Measurements from ENCODE around the gene PLCZ1. TPM values are rescaled to one million over a fixed set of nuclear protein-coding genes. Genes with fewer than 3 reads are reported as not detected.

The PLCZ1 gene
- total RNA-seq, 2 experiments from 2014 or later, result not detected

DNA sequence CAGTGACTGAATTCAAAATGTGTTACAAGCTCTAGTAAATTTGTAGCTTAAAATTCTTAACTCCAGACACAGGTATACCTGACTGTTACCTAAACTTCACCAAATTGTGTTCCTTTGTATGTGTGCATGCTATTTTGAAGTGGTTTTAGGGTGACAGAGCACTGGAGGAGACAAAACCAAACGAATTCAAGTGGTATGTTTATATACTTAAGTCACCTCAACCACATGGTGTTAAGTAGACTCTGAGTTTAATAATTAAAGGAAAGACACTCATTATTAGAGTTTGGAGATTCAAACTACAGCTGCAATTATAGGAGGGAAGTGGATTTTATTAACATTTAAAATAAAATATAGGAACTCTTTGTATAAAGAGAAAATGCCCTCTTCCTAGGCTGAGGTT is 84.3 kb downstream of the PLCZ1 start:
- Mint-ChIP-seq H3K9me3 (ENCODE audit: insufficient read depth) (peaks cover 7% of the 10 kb centered on the region), H3K36me3 (ENCODE audit: low read depth) (no peaks in the 10 kb centered on the region), H3K27me3 (ENCODE audit: low read depth) (no peaks in the 10 kb centered on the region), H3K4me3 (no peak overlapping the region), H3K4me1 (ENCODE audit: low read depth) (no peaks in the 10 kb centered on the region), H3K27ac (no peak overlapping the region)
- POLR2A ChIA-PET, result no interaction called here
- DNase-seq, result no peak
- no peak for ATAC-seq
- CTCF ChIA-PET, result no interaction called here

- Mint-ChIP-seq H3K4me3 (no peak overlapping the region), H3K9me3 (ENCODE audit: insufficient read depth) (peaks cover 7% of the 10 kb centered on the region), H3K27me3 (ENCODE audit: low read depth) (no peaks in the 10 kb centered on the region), H3K36me3 (ENCODE audit: low read depth) (no peaks in the 10 kb centered on the region), H3K4me1 (ENCODE audit: low read depth) (no peaks in the 10 kb centered on the region), H3K27ac (no peak overlapping the region)
- CTCF ChIA-PET, result no interaction called here
- POLR2A ChIA-PET, result no interaction called here
- DNase-seq (no peak), ATAC-seq (no peak)
Observed at GRCh38 chr12:18652596-18652995, 85.2 kb downstream of the PLCZ1 start.

GRCh38 chr12:18651525-18651924 is 86.3 kb downstream of the PLCZ1 start:
- no peak for ATAC-seq
- peaks cover 2% of the 10 kb centered on the region for H3K9me3 Mint-ChIP-seq (ENCODE audit: insufficient read depth)
- no peaks in the 10 kb centered on the region for H3K4me1 Mint-ChIP-seq (ENCODE audit: low read depth)
- H3K27ac Mint-ChIP-seq, result no peak overlapping the region
- H3K4me3 Mint-ChIP-seq, result no peak overlapping the region
- no peaks in the 10 kb centered on the region for H3K27me3 Mint-ChIP-seq (ENCODE audit: low read depth)
- ChIA-PET CTCF (no interaction called here), POLR2A (no interaction called here)
- no peak for DNase-seq
- H3K36me3 Mint-ChIP-seq (ENCODE audit: low read depth), result no peaks in the 10 kb centered on the region

- no peak for ATAC-seq
- no peaks in the 10 kb centered on the region for H3K36me3 Mint-ChIP-seq (ENCODE audit: low read depth)
- ChIA-PET CTCF (no interaction called here), POLR2A (no interaction called here)
- no peaks in the 10 kb centered on the region for H3K4me1 Mint-ChIP-seq (ENCODE audit: low read depth)
- no peaks in the 10 kb centered on the region for H3K9me3 Mint-ChIP-seq (ENCODE audit: insufficient read depth)
- H3K27me3 Mint-ChIP-seq (ENCODE audit: low read depth), result no peaks in the 10 kb centered on the region
- no peak overlapping the region for H3K4me3 Mint-ChIP-seq
- DNase-seq, result no peak
- no peak overlapping the region for H3K27ac Mint-ChIP-seq
Observed at GRCh38 chr12:18646286-18646890, 91.4 kb downstream of the PLCZ1 start.

DNA sequence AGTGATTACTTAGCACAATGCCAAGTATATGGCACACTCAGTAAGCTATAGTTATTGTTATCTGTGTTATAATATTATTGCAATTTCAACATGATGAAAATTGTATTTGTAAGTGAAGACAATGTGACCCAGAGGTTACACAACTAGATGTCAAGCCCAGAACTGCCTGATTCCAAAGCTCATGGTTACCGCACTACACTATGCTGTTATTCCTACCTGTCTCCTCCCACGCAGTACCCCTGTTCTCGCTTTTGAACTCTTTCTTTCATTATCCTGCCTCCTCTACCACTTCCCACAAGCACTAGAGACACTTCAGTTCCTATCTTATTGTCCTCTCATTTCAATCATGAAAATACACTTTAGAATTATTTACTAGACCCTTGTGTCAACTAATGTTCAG is 93.2 kb downstream of the PLCZ1 start:
- ATAC-seq (no peak), DNase-seq (no peak)
- H3K36me3 Mint-ChIP-seq (ENCODE audit: low read depth), result no peaks in the 10 kb centered on the region
- H3K4me1 Mint-ChIP-seq (ENCODE audit: low read depth), result no peaks in the 10 kb centered on the region
- no peak overlapping the region for H3K27ac Mint-ChIP-seq
- H3K27me3 Mint-ChIP-seq (ENCODE audit: low read depth), result no peaks in the 10 kb centered on the region
- no peaks in the 10 kb centered on the region for H3K9me3 Mint-ChIP-seq (ENCODE audit: insufficient read depth)
- ChIA-PET CTCF (no interaction called here), POLR2A (no interaction called here)
- H3K4me3 Mint-ChIP-seq, result no peak overlapping the region

DNA sequence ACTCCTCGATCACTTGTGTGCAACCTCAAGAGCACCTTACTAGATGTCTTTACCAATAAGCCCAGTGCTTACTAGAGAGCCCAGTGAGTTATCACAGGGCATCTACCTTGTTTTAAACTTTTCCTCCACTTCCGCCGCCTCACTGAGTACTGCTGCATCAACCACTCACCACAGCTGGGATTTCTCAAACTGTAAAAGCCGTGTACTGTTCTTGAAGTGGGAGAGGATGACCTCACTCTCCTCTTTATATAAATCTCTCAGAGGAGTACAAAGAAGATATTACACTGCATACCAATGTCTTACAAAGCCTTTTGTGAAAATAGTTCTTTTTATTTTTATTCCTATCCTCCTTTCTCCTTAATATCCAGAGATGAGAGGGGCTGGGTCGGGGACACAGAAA is 94.1 kb downstream of the PLCZ1 start:
- ATAC-seq (no peak), DNase-seq (no peak)
- Mint-ChIP-seq H3K4me1 (ENCODE audit: low read depth) (no peaks in the 10 kb centered on the region), H3K9me3 (ENCODE audit: insufficient read depth) (no peaks in the 10 kb centered on the region), H3K4me3 (no peak overlapping the region), H3K27ac (no peak overlapping the region), H3K27me3 (ENCODE audit: low read depth) (no peaks in the 10 kb centered on the region), H3K36me3 (ENCODE audit: low read depth) (no peaks in the 10 kb centered on the region)
- CTCF ChIA-PET, result no interaction called here
- POLR2A ChIA-PET, result no interaction called here

DNA sequence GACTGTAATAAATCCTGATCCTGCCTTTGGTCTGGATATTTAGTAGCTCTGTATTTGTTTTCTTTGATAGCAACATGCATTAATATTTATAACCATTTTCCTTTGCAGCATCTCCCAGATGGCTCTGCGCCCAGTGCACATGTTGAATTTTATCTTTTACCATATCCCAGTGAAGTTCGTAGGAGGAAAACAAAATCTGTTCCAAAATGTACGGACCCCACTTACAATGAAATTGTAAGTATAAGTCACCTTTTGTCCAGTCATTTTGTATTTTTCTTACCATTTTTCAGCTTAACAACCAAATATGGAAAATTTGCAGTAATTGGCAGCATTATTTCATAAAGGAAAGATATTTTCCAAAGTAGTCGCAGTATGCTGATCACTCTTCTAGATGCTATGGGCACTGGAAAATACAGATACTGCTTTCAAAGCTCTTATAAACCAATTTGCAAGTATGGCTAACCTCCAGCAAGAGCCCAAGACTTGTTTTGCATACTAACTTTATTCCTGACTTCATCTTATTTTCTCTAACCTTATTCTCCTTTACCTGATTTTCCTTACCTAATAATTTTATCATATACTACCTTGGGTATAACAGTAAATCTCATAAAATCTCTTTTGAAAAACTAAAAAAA is 97.4 kb downstream of the PLCZ1 start:
- ChIA-PET POLR2A (no interaction called here), CTCF (no interaction called here)
- Mint-ChIP-seq H3K27ac (no peak overlapping the region), H3K27me3 (ENCODE audit: low read depth) (no peaks in the 10 kb centered on the region), H3K4me1 (ENCODE audit: low read depth) (no peaks in the 10 kb centered on the region), H3K4me3 (no peak overlapping the region), H3K36me3 (ENCODE audit: low read depth) (no peaks in the 10 kb centered on the region), H3K9me3 (ENCODE audit: insufficient read depth) (no peaks in the 10 kb centered on the region)
- DNase-seq (no peak), ATAC-seq (no peak)

DNA sequence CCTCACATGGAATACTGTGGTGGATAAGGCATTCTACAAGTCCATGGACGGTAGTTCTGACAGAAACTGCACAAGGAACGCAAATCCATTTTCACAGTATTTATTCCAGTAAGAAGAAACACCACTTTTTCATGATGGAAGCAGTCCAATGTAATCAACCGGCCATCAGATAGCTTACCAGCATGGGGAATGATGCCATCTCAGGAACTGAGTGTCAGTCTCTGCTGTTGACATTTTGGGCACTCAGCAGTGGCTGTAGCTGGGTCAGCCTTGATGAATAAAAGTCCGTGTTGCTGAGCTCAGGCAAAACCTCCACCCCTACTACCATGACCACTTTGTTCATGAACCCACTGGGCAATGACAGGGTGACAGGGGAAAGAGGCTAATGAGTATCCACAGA is 103.4 kb downstream of the PLCZ1 start:
- H3K27me3 Mint-ChIP-seq (ENCODE audit: low read depth), result no peaks in the 10 kb centered on the region
- POLR2A ChIA-PET, result no interaction called here
- no peak for DNase-seq
- peaks cover 11% of the 10 kb centered on the region for H3K9me3 Mint-ChIP-seq (ENCODE audit: insufficient read depth)
- H3K27ac Mint-ChIP-seq, result no peak overlapping the region
- H3K4me1 Mint-ChIP-seq (ENCODE audit: low read depth), result no peaks in the 10 kb centered on the region
- no peak for ATAC-seq
- no peak overlapping the region for H3K4me3 Mint-ChIP-seq
- CTCF ChIA-PET, result no interaction called here
- no peaks in the 10 kb centered on the region for H3K36me3 Mint-ChIP-seq (ENCODE audit: low read depth)

Other genes with a start within 250 kb of the PLCZ1 start
- not detected for gene CAPZA3, start 107 bp upstream of the PLCZ1 start, total RNA-seq